GM19240 (cell line): ENCODE results near the gene PTPRJ.

Experiments used
- DNase-seq: peaks from one replicate; pipeline ENCODE4 v3.0.0; 2011; ENCODE audit warnings: low spot score; ENCODE audit not compliant: insufficient read length

PTPRJ gene

GRCh38 chr11:48063424-48063978 is 83.1 kb downstream of the PTPRJ start:
- DNase-seq = no peak

- DNase-seq = no peak
Observed at GRCh38 chr11:48064306-48064705, 83.9 kb downstream of the PTPRJ start.

DNA sequence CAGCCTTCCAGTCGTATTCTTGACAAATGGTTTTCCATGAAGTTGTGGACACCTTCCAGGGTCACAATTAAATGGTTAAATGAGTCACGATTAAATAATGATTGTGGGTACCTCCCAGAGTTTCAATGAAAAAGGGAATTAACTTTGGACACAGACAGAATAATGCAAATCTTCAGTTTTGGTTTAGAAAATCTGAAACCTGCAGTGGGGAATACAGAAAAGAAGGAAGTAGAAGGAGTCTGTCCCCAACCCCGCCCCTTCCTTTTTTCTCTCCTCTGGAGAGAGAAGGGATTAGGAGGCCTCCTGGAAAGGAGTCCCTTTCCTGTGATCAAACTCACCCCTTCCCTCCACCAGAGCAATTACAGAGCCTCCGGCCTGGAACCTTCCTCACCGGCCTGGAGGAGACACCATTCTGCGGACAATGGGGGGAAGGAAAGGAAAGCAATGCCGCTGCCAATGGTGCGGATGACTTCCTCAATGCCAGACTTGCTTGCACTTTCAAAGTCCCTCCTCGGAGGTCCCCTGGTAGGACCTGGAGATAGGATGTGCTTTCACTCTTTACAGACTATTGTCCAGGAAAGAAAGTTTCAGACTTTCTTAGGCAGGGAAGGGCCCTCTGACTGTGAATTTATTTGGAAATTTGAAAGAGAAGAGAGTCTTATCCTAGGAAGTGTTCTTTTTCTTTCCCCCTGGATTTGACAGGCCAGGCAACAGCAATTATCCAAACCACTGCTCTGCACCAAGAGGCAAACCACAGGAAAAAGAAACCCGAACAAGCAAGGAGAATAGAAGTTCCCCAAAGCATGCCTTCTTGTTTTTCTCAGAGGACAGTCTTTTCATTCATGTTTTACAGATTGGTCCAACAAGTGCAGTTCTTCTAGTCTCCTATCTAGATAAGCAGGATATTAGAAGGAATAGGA is 86.8 kb downstream of the PTPRJ start:
- DNase-seq = no peak

DNA sequence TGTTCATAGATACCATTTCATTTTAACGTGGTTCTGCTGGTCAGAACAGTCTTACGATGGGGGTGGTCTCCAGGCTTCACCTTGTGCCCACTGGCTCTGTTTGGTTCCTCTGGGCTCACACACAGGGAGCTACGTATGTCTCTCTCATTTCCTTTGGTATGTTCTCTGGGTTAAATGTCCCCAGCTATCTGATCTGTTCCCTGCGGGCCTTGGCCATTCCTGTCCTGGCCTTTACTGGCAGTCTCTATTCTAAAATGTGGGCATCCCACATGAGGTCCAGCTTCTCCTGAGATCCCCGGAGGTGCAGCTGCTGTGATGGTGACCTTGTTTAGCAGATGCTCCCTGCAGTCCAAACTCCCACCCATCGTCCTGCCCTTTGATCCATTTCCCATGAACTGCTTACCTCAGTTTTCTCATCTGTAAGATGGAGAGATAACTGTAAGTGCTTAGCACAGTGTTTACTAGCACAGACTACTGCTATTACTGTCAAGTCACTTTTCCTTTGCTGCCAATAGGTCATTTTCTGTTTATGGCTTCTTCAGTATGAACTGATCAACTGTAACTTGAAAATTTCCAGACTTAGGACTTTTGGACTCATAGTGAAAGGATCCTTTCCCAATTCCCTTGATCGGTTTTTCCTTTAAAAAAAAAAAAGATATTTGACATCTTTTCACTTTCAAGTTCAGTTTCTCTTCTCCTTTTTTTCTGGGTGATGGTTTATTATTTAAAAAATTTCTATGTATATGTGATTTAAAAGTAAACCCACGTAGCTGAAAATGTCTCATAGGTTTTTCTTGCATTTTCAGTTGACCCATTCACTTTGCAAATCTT is 92.9 kb downstream of the PTPRJ start:
- no peak for DNase-seq

GRCh38 chr11:48074425-48075181 is 94.2 kb downstream of the PTPRJ start:
- DNase-seq = no peak

DNA sequence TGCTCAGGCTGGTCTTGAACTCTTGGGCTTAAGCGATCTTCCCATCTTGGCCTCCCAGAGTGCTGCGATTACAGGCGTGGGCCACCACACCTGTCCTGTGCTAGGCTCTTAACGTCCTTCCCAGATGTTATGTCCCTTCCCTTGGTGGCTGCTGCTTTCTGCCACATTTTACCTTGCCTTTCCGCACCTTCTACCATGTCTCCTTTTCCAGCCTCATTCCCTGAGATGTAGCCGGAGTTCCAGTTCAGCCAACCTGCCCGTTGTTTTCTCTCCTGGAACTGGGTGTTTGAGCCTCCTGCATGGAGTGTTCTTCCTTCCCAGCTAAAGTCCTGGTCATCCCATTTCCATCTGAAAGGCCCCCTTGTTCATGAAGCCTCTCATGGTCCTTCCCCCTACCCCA is 95.3 kb downstream of the PTPRJ start:
- no peak for DNase-seq

GRCh38 chr11:48077251-48077650 is 96.9 kb downstream of the PTPRJ start:
- no peak for DNase-seq

- DNase-seq = no peak
Observed at GRCh38 chr11:48078689-48079088, 98.3 kb downstream of the PTPRJ start.

DNA sequence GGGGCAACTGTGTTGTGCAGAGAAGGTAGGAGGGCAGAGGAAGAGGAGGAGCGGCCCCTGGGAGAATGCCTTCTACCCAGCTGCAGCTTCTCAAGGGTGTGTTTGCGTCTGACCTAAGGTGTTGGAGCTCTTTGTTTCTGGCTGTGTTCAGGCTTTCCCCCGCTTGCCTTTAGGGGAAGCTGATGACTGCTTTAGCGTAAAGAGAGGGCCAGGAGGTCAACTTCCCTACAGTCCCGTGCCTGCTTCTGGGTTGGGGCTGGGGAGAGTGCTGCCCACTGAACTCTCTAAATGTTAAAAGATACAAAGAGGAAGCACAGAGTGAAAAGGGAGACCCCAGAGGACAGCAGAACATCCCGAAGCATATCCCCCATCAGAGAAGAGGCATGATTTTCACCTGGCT is 99.2 kb downstream of the PTPRJ start:
- DNase-seq = no peak

GRCh38 chr11:48080301-48080861 is 100.0 kb downstream of the PTPRJ start:
- DNase-seq = no peak

DNA sequence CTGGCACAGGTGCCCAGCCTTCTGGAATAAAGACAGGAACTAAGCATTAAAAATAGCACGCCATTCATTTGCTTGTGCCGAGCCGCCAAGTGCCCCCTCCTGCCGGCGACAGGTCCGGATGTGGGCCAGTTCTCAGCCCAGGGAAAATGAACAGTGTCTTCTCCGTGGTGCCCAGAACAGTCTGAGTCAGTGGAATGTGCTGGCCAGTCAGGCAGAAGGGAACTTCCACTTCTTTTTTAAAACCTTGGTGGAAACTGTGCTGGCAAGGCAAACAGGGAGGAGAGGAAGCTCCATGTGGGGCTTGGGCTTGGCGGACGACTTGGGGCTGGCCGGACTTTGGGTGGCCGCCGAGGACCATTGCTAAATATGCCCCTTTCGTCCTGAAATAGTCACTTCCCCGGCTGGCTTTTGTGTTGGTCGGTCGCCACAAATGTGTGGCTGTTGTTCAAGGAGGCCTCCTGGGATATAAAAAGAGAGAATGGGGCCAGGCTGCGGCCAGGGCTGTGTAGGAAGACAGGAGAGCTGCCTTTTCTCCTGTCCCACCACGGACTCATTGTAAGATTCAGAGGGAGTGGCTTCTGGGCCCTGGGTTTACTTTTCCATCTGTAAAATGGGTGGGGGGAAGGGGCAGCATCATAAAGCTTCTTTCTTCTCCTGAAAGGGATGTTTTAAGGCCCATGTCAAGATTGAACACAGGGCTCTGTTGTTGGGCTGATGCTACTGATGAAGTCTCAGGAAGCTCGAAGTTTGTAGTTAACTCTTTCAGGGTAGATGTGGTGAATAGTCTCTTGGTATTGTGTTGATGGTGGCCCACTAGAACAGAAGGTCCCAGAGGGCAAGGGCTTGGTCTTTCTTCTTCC is 101.0 kb downstream of the PTPRJ start:
- DNase-seq = no peak

GRCh38 chr11:48082771-48083170 is 102.4 kb downstream of the PTPRJ start:
- no peak for DNase-seq

- DNase-seq = no peak
Observed at GRCh38 chr11:48083421-48083820, 103.1 kb downstream of the PTPRJ start.

DNA sequence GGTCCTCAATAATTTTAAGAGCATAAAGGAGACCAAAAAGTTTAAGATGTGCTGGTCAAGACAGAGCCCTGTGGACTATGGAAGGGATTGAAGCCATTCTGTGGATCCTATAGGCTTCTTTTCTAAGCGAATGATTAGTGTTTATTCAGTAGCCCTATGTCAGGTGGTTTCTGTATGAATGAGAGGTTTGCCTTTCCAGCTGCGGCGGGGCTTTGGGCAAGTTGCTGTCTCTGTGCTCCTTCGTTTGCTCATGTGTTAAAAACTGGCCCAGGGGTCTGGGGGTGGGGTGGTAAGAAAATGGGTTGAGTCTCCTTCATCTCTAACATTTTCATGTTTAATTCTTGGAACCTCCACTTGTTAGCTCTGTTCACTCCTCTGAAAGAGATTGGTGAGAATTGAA is 105.3 kb downstream of the PTPRJ start:
- no peak for DNase-seq

DNA sequence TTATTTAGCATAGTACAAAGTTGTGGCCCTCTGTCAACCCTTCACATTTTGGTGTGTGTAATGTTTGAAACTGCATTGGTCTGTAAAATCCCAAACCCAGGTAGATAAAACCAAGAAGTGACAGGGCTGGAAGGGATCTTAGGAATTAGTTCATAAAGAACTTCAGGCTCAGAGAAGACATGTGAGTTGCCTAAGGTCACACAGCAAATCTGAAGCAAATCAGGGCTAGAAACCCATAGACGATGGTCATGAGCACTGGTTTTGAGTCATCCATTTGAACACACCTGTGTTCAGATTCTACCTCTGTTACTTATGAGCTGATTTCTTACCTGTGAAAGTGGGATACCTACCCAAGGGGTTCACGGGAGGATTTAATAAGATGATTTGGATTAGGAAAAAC is 107.1 kb downstream of the PTPRJ start:
- no peak for DNase-seq

DNA sequence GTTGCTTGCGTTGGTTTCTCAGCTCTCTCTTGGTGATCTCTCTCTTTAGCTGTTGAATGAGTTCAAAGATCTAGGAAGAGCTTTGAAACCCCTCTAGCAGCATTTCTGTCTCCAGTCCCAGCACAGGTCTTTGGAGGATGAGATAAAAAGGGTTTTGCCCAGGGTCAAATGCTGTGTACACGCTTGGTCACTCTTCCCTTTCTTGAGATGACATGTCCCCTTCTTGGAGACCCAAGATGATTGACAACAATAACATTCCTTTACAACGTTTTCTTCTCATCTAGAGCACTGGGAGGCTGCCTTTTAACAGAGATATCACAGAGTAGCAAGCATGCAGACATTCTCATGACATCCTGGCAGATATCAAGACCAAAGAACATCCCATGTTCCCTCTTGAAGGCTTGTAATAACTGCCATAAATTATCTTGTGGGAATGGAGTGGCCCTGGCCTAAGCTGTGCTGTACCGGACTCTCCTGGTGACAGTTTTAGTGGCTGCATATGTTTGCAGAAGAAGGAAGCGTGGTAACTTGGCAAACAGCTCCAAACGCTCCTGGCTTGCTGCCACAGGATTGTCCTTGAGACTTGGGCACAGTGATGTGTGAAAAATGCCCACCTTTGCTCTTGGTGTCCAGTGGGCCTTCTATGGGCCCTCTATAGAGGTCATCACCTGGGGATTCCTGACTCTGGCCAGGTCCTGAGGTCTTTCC is 107.8 kb downstream of the PTPRJ start:
- no peak for DNase-seq

- no peak for DNase-seq
Observed at GRCh38 chr11:48088682-48089050, 108.3 kb downstream of the PTPRJ start.

DNA sequence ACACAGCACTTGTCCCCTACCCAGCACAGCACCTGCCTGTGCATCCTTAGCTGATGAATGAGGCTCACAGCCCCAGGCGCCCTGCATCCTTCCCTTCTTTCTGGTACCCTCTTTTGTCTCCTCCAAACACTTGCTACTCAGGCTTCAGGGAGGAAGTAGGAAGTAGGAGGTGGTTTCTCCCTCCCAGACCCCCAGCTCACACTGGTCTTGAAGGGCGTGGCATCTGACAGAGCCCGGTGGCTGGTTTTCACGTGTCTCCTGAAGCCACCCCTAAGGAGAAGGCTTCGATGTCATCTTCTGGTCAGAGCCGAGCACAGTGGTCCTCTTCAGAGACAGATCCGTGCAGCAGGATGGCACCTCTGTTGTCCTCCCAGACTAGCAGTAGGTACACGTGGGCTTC is 109.8 kb downstream of the PTPRJ start:
- no peak for DNase-seq

GRCh38 chr11:48091426-48092102 is 111.2 kb downstream of the PTPRJ start:
- DNase-seq = no peak
